K562 (cell line): ENCODE results near the gene TMEM208. TPM values are rescaled to one million over a fixed set of nuclear protein-coding genes. Genes with fewer than 3 reads are reported as not detected.
A peak's percentile ranks its signal among the peaks of the same experiment; 100 is the strongest.

ENCODE experiments used
- ATAC-seq: fragments of 200-7000 bp; cut with Tn5 transposase; 3 replicates; pipeline ENCODE4 v1.9.1; 2020; ENCODE audit warnings: moderate library complexity
- BruUV-seq: library from RNA; stranded (reverse); fragments of 400-500 nt; replicated peaks from 2 replicates; lab custom pipeline; 2021; lab: Mats Ljungman, UMichigan
- CTCF ChIA-PET: fragments of 300-600 bp; formaldehyde crosslinking; extraction: SDS; loops from one replicate; lab custom pipeline; 2021; ENCODE audit warnings: low intra/inter-chr PET ratio; lab: Yijun Ruan, JAX
- POLR2A ChIA-PET: fragments of 300-600, 350-650 bp; sonication (Branson Sonifier 250); formaldehyde crosslinking; extraction: SDS; loops from one replicate; lab custom pipeline; 2021; ENCODE audit warnings: antibody characterized with exemption, inconsistent platforms; lab: Yijun Ruan, JAX
- DNase-seq, 4 experiments: peaks; one replicate each; pipeline versions ENCODE4 v3.0.0 to v3.0.0-alpha.2; 2011 to 2018; ENCODE audit warnings: low spot score in 3 of 4, mixed read lengths in 3 of 4; ENCODE audit errors: extremely low read depth in 1 of 4
- FAIRE-seq: peaks from 2 replicates; lab custom pipeline; 2011; peaks lifted over from hg19 to GRCh38; lab: Jason Lieb, UNC
- H2AFZ ChIP-seq: 2 replicates; pipeline ENCODE4 v1.6.0; 2011; ENCODE audit warnings: low read depth, low read length, control low read depth, inconsistent platforms
- H3K27ac ChIP-seq: fragments of 200-600 bp; 3 replicates; pipeline ENCODE4 v1.8.0; 2011; ENCODE audit warnings: low read depth, mild to moderate bottlenecking, control low read depth, inconsistent platforms, low read length, moderate library complexity, mixed read lengths; ENCODE audit errors: extremely low read depth
- H3K27me3 ChIP-seq, 2 experiments: fragments of 300-600 bp in 1 of 2; 2 replicates in 1 of 2; 3 replicates in 1 of 2; pipeline versions ENCODE4 v1.6.0 to v1.8.0; 2011; ENCODE audit warnings: inconsistent platforms in 2 of 2, low read length in 2 of 2, mild to moderate bottlenecking in 1 of 2, mixed read lengths in 1 of 2, moderate library complexity in 1 of 2; ENCODE audit not compliant: control insufficient read depth in 2 of 2, insufficient read depth in 2 of 2
- H3K36me3 ChIP-seq: fragments of 300-600 bp; 3 replicates; pipeline ENCODE4 v1.8.0; 2011; ENCODE audit warnings: mild to moderate bottlenecking, low read length, inconsistent platforms; ENCODE audit not compliant: control insufficient read depth, insufficient read depth
- H3K4me1 ChIP-seq, 2 experiments: fragments of 200-600 bp in 1 of 2; replicated peaks in 1 of 2; 2 replicates in 1 of 2; 3 replicates in 1 of 2; pipeline versions ENCODE4 v1.5.1 to v1.8.0; 2011; ENCODE audit warnings: inconsistent platforms in 2 of 2, low read length in 2 of 2, mild to moderate bottlenecking in 1 of 2, mixed read lengths in 1 of 2, moderate library complexity in 1 of 2; ENCODE audit not compliant: control insufficient read depth in 2 of 2, insufficient read depth in 2 of 2
- H3K4me2 ChIP-seq: 2 replicates; pipeline ENCODE4 v1.6.1; 2011; ENCODE audit warnings: low read length, control low read depth, inconsistent platforms, mixed read lengths; ENCODE audit not compliant: insufficient read depth
- H3K4me3 ChIP-seq: fragments of 200-600 bp; sonication (generic), shearing (Covaris generic); 2 replicates; pipeline ENCODE4 v1.5.1; 2016; ENCODE audit warnings: control low read depth, inconsistent platforms
- H3K79me2 ChIP-seq: fragments of 200-600 bp; 3 replicates; pipeline ENCODE4 v1.8.0; 2011; ENCODE audit warnings: low read length, inconsistent platforms; ENCODE audit not compliant: control insufficient read depth, insufficient read depth
- H3K9ac ChIP-seq, 2 experiments: 2 replicates each; pipeline versions ENCODE4 v1.6.0 to v1.6.1; 2011; ENCODE audit warnings: low read depth in 2 of 2, low read length in 2 of 2, control low read depth in 1 of 2, inconsistent platforms in 1 of 2, mild to moderate bottlenecking in 1 of 2, mixed read lengths in 1 of 2; ENCODE audit not compliant: insufficient read depth in 1 of 2
- H3K9me1 ChIP-seq: one replicate; pipeline ENCODE4 v1.6.0; 2011; ENCODE audit warnings: inconsistent platforms, mild to moderate bottlenecking, low read length, moderate library complexity; ENCODE audit not compliant: control insufficient read depth, insufficient read depth
- H3K9me3 ChIP-seq: replicated peaks from 2 replicates; pipeline ENCODE4 v1.5.1; 2011; ENCODE audit warnings: low read depth, low read length, inconsistent platforms; ENCODE audit not compliant: control insufficient read depth, insufficient read depth
- H4K20me1 ChIP-seq: replicated peaks from 2 replicates; pipeline ENCODE4 v1.6.1; 2011; ENCODE audit warnings: low read length, inconsistent platforms, mixed read lengths; ENCODE audit not compliant: control insufficient read depth, insufficient read depth
- MECOM ChIP-seq: fragments of 250-450 bp; sonication (Bioruptor Pico); IDR thresholded peaks from 2 replicates; pipeline ENCODE4 v1.8.0; 2022; ENCODE audit warnings: inconsistent platforms
- MLLT1 ChIP-seq, 2 experiments: fragments of 450-650 bp; IDR thresholded peaks; 2 replicates each; pipeline ENCODE4 v1.6.1; 2016
- MYBL2 ChIP-seq, 2 experiments: fragments of 450-650 bp in 1 of 2; sonication (generic) in 1 of 2; formaldehyde crosslinking in 1 of 2; IDR thresholded peaks; 2 replicates each; pipeline versions ENCODE4 v1.6.1 to v1.8.1; 2017 to 2022; ENCODE audit warnings: borderline replicate concordance in 1 of 2, inconsistent platforms in 1 of 2, low read depth in 1 of 2, mild to moderate bottlenecking in 1 of 2, missing genetic modification reagents in 1 of 2, moderate library complexity in 1 of 2
- MYNN ChIP-seq, 2 experiments: sonication (generic); formaldehyde crosslinking in 1 of 2; IDR thresholded peaks; 2 replicates each; pipeline versions ENCODE4 v1.5.0 to v1.6.1; 2016 to 2020; ENCODE audit warnings: antibody characterized with exemption in 1 of 2, missing genetic modification reagents in 1 of 2
- SLC30A9 ChIP-seq: fragments of 250-450 bp; sonication (Bioruptor Pico); IDR thresholded peaks from 2 replicates; pipeline ENCODE4 v1.8.0; 2022; ENCODE audit warnings: mild to moderate bottlenecking, moderate library complexity
- SNAPC5 ChIP-seq: fragments of 250-450 bp; sonication (Bioruptor Pico); IDR thresholded peaks from 2 replicates; pipeline ENCODE4 v1.8.0; 2021; ENCODE audit warnings: moderate library complexity, mild to moderate bottlenecking, inconsistent platforms
- TAF15 ChIP-seq: fragments of 200-400 bp; formaldehyde crosslinking; IDR thresholded peaks from 2 replicates; pipeline ENCODE4 v1.6.1; 2017; ENCODE audit warnings: mild to moderate bottlenecking, low read depth, low read length, moderate library complexity
- TFAP4 ChIP-seq: sonication (generic); formaldehyde crosslinking; IDR thresholded peaks from 2 replicates; pipeline ENCODE4 v1.8.0; 2022; ENCODE audit warnings: missing genetic modification reagents, mild to moderate bottlenecking, moderate library complexity, borderline replicate concordance
- ZBTB26 ChIP-seq: fragments of 450-650 bp; formaldehyde crosslinking; IDR thresholded peaks from 2 replicates; pipeline ENCODE4 v1.4.0; 2022; ENCODE audit warnings: missing genetic modification characterization
- ZNF354B ChIP-seq: fragments of 250-450 bp; sonication (Bioruptor Pico); IDR thresholded peaks from 2 replicates; pipeline ENCODE4 v1.4.0; 2020
- ZNF699 ChIP-seq: fragments of 250-450 bp; sonication (Bioruptor Pico); IDR thresholded peaks from 2 replicates; pipeline ENCODE4 v1.8.0; 2021; ENCODE audit warnings: mild to moderate bottlenecking, moderate library complexity; ENCODE audit not compliant: insufficient replicate concordance
- WGBS: fragments of 100-300 bp; shearing (Covaris generic); methylation state at CpG from one replicate; pipeline ENCODE4 v1.1.6; 2016; ENCODE audit warnings: low coverage, mixed read lengths; ENCODE audit not compliant: insufficient coverage; ENCODE audit errors: missing lambda C conversion rate; 5-methylcytosine and 5-hydroxymethylcytosine counted together
- in situ Hi-C: fragments of 300-500 bp; cut with MboI; formaldehyde crosslinking; loops from 4 replicates; pipeline ENCODE4 v1.15.0; 2018; ENCODE audit warnings: inconsistent platforms, mixed read lengths
- intact Hi-C: fragments of 100-400 bp; cut with micrococcal nuclease; formaldehyde crosslinking; loops from 2 replicates; pipeline ENCODE4 v1.14.2; 2022
- polyA plus RNA-seq, 8 experiments: library from polyadenylated mRNA; depleted of rRNA in 4 of 8; stranded (reverse) in 5 of 8; unstranded in 3 of 8; fragments of >200 nt; fragmentation: Nextera tagmentation in 2 of 8; fragmentation: Illumina TruSeq in 1 of 8; extraction: Ambion mirVana in 2 of 8; extraction: Trizol in 1 of 8; gene quantifications; 2 replicates each; pipeline versions ENCODE4 v1.2.1 to v1.2.3, GENCODE V29; 2011 to 2014; ENCODE audit warnings: inconsistent platforms in 1 of 8, missing spikeins in 1 of 8
- total RNA-seq, 7 experiments: library from RNA; depleted of rRNA in 6 of 7; stranded (reverse); fragments of >200 nt in 6 of 7; fragmentation: Illumina TruSeq in 2 of 7; extraction: Trizol in 2 of 7; gene quantifications; 2 replicates each; pipeline versions ENCODE4 v1.2.1 to v1.2.3, GENCODE V29; 2011 to 2021; ENCODE audit warnings: low replicate concordance in 1 of 7

Gene TMEM208
- total and polyA plus RNA-seq, 9 of the 15 experiments (the other 6 are each of a cell fraction or from before 2014, with no cell fraction given) = 31.8 to 239 (median 54.3) TPM

GRCh38 chr16:67180166-67180565 is 46.8 kb upstream of the TMEM208 start:
- FAIRE-seq = no peak
- DNase-seq = no peak
- Histone ChIP-seq H3K27ac (no peak overlapping the region), H4K20me1 (peaks cover 5% of the 10 kb centered on the region), H2AFZ (no peak overlapping the region), H3K27me3 (no peaks in the 10 kb centered on the region), H3K79me2 (peaks cover 14% of the 10 kb centered on the region), H3K4me3 (no peak overlapping the region), H3K9me1 (no peaks in the 10 kb centered on the region), H3K4me1 (peaks cover 10 to 51% of the 10 kb centered on the region in 2 experiments), H3K9me3 (no peaks in the 10 kb centered on the region), H3K4me2 (no peak overlapping the region), H3K36me3 (no peaks in the 10 kb centered on the region), H3K9ac (peak overlapping the region in 1 of 2 experiments; percentile 65; a peak in 1 of 4 replicates)
- in situ Hi-C loops (no loop called here), intact Hi-C loops (loop anchor here (10.0 kb wide), 2 partner anchors 165 to 225 kb away; no protein-coding TSS in a partner anchor)
- no TSS peak for BruUV-seq
- CTCF ChIA-PET = no interaction called here
- POLR2A ChIA-PET = no interaction called here
- ATAC-seq = no peak
- TF ChIP-seq MYBL2 (IDR thresholded peaks at IDR 0.05; ENCODE audit: low read depth) (no peak), MYBL2 (CRISPR knock-in tag; IDR thresholded peaks at IDR 0.05; ENCODE audit: borderline replicate concordance) (no peak), SLC30A9 (CRISPR knock-in tag) (no peak)
- 83% methylated on average over 16 of the region's 16 CpGs for WGBS

- in situ Hi-C loops = no loop called here
- Histone ChIP-seq H2AFZ (no peak overlapping the region), H3K27me3 (no peaks in the 10 kb centered on the region), H3K79me2 (peaks cover 14% of the 10 kb centered on the region), H3K9me3 (no peaks in the 10 kb centered on the region), H3K9ac (peak overlapping the region in 1 of 2 experiments; percentile 51; a peak in 1 of 4 replicates), H3K9me1 (no peaks in the 10 kb centered on the region), H3K27ac (no peak overlapping the region), H3K4me3 (no peak overlapping the region), H3K36me3 (no peaks in the 10 kb centered on the region), H3K4me2 (no peak overlapping the region), H3K4me1 (peaks cover 13 to 56% of the 10 kb centered on the region in 2 experiments), H4K20me1 (peaks cover 11% of the 10 kb centered on the region)
- no peak for FAIRE-seq
- 33% methylated on average over 2 of the region's 2 CpGs for WGBS
- ChIA-PET CTCF (no interaction called here), POLR2A (interaction anchor here (1.5 kb wide), 1 partner anchor 8 kb away, joined by 3 read pairs; no protein-coding TSS in a partner anchor)
- no TSS peak for BruUV-seq
- DNase-seq = no peak
- intact Hi-C loops = loop anchor here (10.0 kb wide), 2 partner anchors 167 to 227 kb away; no protein-coding TSS in a partner anchor
- ATAC-seq = no peak
- TF ChIP-seq SNAPC5 (CRISPR knock-in tag) (no peak), ZBTB26 (no peak), MYNN (IDR thresholded peaks at IDR 0.05) (no peak), MYNN (CRISPR knock-in tag; IDR thresholded peaks at IDR 0.05) (no peak), TFAP4 (CRISPR knock-in tag) (no peak), ZNF699 (no peak), ZNF354B (CRISPR knock-in tag) (no peak), MLLT1 (IDR thresholded peaks at IDR 0.05) (no peak), TAF15 (no peak), MECOM (CRISPR knock-in tag) (no peak)
Observed at GRCh38 chr16:67181346-67181745, 45.6 kb upstream of the TMEM208 start.
